NOMO-1 (cell line): ENCODE data around the gene PDE4B.

Source experiments
- DNase-seq, 2 experiments: peaks; one replicate each; lab custom pipeline; 2025; ENCODE audit not compliant: unreplicated experiment in 2 of 2; lab: John Stamatoyannopoulos, UW

PDE4B gene

GRCh38 chr1:66300280-66300971, 507.7 kb downstream of the PDE4B start:
- no peak for DNase-seq

DNA sequence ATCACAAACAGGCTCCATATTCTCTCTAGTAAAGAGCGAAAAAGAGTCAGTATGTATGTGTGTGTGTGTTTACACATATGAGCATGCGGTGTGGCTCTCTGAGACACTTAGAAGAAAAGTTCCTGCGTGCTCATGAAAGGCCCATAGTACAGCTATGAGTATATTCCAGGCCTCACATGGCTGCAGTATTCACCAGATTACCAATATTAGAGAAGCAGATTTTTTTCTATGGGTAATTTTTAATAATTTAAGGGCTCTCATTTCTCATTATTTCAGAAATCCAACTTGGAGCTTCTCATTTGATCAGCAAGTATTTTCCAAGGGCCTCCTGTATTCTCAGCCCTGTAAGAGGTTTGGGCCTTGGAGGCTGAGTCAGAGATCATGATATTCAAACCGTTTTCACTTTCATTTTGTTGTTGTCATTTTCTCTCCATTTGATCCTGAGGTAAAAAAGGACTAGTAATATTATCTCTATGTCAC, 508.3 kb downstream of the PDE4B start:
- DNase-seq, result peak in 1 of 2 experiments; percentile 9

- DNase-seq, result no peak
Observed at GRCh38 chr1:66302184-66302742, 509.6 kb downstream of the PDE4B start.

DNA sequence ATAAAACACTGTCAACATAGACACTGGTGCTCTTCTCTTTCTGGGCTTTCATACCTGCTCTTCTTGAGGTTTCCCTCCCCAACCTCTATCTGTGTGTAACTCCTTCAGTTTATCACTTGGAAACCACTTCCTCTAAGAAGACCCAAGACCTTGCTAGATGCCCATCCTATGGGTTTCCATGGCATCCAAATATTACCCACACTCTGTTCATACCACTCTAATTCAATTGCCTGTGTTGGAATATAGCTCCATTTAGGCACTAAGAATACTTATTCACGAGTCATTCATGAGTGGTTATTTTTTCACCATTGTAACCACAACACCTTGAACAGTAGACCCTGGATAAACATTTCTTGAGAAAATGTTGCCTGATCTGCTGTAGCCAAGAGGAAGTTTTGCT, 510.1 kb downstream of the PDE4B start:
- peak in 1 of 2 experiments; percentile 15 for DNase-seq

- DNase-seq, result no peak
Observed at GRCh38 chr1:66303646-66304045, 511.0 kb downstream of the PDE4B start.

GRCh38 chr1:66304128-66304527, 511.4 kb downstream of the PDE4B start:
- DNase-seq, result no peak

- DNase-seq, result no peak
Observed at GRCh38 chr1:66305927-66306326, 513.2 kb downstream of the PDE4B start.

GRCh38 chr1:66309006-66309741, 516.5 kb downstream of the PDE4B start:
- DNase-seq, result no peak

DNA sequence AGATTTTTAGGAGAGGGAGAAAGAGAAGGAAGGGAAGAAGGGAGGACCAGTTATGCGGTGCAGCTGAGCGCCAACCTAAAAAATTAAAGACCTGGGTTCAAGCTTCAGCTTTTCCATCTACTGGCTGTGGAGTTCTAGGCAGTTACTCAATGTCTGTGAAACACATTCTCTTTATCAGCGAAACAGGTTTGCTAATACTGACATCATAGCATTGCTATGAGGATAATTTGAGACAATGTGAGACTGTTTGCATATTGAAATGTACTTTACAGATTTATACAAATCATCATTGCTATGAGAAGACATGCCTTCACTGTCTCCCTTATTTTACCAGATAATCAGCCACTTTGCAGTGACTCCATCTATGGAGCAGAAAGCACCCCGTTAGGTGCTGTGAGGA, 518.4 kb downstream of the PDE4B start:
- DNase-seq, result no peak

DNA sequence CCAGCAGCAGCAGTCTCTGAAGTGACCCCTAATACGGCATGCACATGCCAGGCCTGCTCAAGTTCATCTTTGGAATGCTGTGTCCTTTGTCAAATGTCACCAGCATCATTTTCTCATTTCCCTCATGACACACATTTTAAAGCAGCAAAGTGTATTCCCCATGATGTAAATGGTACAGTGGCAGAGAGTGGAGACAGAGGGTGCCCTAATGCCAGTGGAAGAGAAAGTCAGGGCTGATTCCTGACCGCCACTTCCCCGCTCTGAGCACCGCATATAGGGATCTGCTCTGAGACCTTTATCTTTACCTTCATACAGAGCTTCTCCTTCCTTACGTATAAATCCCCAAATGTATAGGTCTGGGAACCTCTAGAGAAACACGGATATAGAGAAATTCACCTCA, 518.9 kb downstream of the PDE4B start:
- no peak for DNase-seq

DNA sequence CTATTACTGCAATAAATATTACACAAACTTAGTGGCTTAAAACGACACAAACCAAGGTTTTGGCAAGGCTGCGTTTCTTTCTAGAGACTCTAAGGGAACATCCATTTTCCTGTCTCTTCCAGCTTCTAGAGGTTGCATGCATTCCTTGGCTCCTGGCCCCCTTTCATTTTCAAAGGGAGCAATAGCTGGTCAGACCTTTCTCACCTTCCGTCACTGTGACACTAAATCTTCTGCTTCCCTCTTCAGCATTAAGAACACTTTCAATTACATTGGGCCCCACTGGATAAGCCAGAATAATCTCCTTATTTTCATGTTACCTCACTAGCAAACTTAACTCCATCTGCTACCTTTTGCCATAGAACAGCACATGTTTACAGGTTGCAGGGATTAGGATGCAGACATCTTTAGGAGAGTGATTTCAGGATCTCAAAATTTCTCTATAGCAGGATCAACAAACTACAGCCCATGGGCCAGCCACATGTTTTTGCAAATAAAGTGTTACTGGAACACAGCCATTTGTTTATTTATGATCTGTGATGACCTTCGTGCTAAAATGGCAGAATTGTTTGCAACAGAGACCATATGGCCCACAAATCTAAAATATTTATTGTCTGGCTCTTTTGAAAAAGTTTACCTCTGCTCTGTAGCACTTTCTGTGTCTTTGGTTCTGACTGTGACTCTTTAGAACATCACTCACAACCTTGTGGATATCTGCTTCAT, 519.7 kb downstream of the PDE4B start:
- no peak for DNase-seq

- no peak for DNase-seq
Observed at GRCh38 chr1:66313429-66313828, 520.7 kb downstream of the PDE4B start.

DNA sequence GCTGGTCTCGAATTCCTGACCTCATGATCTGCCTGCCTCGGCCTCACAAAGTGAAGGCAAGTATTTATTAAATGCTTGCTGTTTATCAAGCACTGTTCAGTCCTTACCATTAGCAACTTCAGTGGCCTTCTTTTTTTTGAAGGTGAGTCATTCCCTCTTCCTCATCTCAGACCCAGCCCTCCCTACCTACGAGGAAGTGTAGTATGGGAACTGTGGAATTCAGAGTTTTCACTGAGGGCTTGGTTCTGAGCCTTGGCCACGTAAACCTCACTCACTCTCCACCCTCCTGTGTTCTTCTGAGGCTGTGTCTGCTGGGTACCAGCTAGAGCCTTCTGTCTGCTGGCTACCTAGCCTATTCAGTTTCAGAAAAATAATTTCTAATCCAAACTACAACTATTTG, 523.0 kb downstream of the PDE4B start:
- DNase-seq, result no peak

DNA sequence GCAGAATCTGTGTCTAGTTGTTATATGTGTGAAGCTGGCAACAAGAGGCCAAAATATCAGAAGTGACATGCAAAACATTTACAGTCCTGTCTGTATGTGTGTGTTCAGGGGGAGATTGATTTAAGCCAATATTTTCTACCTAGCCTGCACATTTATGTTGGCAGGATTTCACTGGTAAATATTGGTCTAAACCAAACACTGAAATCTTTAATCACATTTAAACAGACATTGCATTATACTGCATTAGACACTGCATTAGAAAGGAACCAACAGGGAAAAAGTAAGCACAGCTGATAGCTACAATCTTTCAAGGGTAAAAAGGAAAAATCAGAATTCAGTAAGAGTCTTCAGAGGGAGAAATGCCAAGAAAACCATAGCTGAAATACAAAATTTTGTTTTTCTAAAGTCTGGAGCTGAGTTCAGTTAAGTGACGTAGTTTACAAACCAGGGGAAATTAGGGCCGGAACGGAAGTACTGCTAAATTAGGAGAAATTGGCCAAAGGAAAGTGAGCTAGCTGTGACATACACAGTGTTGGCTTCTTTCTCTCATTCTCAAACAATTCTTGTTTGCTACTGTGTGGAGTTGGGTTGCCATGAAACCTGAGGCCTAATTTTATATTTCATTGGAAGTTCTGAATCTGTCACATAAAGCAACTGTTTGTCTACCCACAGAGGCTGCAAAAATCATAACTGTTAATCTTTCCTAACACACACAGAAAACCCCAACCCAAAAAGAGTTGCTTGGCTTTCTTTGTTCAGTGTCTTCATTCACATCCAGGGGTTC, 524.0 kb downstream of the PDE4B start:
- no peak for DNase-seq

GRCh38 chr1:66317248-66317515, 524.5 kb downstream of the PDE4B start:
- DNase-seq, result no peak

- no peak for DNase-seq
Observed at GRCh38 chr1:66320231-66320630, 527.5 kb downstream of the PDE4B start.

DNA sequence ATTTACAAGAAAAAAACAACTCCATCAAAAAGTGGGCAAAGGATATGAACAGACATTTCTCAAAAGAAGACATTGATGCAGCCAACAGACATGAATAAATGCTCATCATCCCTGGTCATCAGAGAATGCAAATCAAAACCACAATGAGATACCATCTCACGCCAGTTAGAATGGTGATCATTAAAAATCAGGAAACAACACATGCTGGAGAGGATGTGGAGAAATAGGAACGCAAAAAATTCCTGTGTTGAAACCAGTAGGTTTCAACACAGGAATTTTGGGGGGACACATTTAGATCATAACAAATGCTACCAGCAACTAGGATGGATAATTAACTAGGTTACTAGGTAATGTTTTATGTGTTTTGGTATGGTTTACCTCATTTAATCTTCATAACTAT, 529.8 kb downstream of the PDE4B start:
- peak in 1 of 2 experiments; percentile 10 for DNase-seq

GRCh38 chr1:66323958-66324625, 531.4 kb downstream of the PDE4B start:
- DNase-seq, result no peak

DNA sequence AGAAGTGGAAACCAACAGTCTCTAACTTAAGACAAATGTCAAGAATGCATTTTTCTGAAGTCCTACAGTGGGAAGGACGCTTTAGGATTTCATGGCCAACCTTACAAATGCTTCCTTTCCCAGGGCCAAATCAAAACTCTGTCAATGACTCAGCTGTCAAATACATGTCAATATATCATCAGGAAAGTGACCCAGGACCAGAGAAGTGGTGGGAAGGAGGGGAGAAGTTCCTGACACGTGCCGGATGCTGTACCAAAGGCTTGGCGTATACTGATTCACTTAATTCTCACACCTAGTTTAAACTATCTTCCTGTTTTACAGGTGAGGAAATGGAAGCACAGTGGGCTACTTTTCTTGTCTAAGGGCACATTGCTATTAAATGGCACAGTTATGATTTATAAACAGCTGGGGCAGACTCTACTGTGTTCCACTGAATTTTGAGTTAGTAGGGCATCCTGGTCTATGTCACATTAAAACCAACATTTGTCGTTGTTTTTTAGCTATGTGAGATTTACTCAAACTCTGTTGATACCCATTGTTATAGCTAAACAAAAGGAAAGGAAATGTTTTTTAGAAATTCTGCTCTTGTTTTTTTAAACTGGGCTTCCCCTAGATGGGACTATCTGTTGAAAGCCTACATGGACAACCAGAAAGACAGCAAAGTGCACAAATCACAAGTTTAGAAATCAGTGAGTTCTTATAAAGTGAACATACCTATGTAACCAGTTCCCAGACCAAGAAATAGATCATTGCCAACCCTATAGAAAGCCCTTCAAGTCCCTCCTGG, 533.1 kb downstream of the PDE4B start:
- no peak for DNase-seq
